Retinal pigment epithelial cell (primary cell): ENCODE results near the gene DAZAP1.

Source experiments
- DNase-seq: peaks from one replicate; pipeline ENCODE4 v3.0.0-alpha.2; 2010; ENCODE audit warnings: low read depth
- H3K4me3 ChIP-seq: 2 replicates; pipeline ENCODE4 v1.5.1; 2011; ENCODE audit warnings: mild to moderate bottlenecking, low read length, control low read depth, moderate library complexity
- TF ChIP-seq, protein P1 (sequence below): conservative IDR thresholded peaks from 2 replicates; pipeline ENCODE4 v1.5.1; 2011; ENCODE audit warnings: low read depth, low read length, control low read depth, inconsistent platforms

Gene DAZAP1

GRCh38 chr19:1455336-1456120, 48.1 kb downstream of the DAZAP1 start:
- no peak overlapping the region for H3K4me3 ChIP-seq
- TF ChIP-seq, protein P1, sequence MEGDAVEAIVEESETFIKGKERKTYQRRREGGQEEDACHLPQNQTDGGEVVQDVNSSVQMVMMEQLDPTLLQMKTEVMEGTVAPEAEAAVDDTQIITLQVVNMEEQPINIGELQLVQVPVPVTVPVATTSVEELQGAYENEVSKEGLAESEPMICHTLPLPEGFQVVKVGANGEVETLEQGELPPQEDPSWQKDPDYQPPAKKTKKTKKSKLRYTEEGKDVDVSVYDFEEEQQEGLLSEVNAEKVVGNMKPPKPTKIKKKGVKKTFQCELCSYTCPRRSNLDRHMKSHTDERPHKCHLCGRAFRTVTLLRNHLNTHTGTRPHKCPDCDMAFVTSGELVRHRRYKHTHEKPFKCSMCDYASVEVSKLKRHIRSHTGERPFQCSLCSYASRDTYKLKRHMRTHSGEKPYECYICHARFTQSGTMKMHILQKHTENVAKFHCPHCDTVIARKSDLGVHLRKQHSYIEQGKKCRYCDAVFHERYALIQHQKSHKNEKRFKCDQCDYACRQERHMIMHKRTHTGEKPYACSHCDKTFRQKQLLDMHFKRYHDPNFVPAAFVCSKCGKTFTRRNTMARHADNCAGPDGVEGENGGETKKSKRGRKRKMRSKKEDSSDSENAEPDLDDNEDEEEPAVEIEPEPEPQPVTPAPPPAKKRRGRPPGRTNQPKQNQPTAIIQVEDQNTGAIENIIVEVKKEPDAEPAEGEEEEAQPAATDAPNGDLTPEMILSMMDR: no peak
- no peak for DNase-seq

GRCh38 chr19:1456121-1456900, 48.9 kb downstream of the DAZAP1 start:
- H3K4me3 ChIP-seq: no peak overlapping the region
- no peak for DNase-seq
- TF ChIP-seq, protein P1: no peak

DNA sequence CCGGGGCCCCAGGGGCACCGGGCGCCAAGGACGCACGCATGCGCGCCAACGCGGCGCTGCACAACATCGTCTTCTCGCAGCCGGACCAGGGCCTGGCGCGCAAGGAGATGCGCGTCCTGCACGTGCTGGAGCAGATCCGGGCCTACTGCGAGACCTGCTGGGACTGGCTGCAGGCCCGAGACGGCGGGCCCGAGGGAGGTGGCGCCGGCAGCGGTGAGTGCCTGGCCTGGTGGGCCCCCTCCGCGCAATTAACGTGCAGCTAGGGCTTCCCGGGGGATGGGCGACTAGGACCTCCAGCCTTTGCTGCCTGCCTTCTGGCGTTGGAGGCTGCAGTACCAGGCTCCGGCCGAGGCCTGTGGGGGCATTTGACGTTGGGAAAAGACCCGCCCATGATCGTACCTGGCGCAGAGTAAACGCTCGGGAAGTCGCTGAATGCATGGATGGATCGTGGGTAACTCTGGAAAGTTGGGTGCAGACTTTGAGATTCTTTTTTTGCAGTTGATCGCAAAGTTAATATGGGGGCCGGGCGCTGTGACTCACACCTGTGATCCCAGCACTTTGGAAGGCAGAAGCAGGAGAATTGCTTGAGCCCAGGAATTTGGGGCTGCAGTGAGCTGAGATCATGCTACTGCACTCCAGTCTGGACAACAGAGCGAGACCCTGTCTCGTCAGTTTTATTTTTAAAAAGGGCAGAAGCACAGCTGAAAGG, 49.8 kb downstream of the DAZAP1 start:
- TF ChIP-seq, protein P1: peak; percentile 8
- DNase-seq: no peak
- no peak overlapping the region for H3K4me3 ChIP-seq

DNA sequence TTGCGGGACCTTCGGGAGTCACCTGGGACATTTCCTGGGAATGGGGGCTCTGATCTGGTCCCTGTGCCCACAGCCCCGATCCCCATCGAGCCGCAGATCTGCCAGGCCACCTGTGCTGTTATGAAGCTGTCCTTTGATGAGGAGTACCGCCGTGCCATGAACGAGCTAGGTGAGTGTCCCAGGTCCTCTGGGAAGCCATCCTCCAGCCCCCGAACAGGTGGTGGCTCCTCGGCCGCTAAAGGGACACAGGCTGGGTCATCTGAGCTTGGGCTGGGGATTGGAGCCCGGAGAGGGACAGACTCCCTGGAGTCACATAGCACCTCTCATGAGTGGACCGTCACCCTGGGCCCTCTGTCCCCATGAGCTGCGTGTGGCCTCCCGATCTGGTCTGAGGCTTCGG, 50.5 kb downstream of the DAZAP1 start:
- TF ChIP-seq, protein P1: no peak
- no peak overlapping the region for H3K4me3 ChIP-seq
- no peak for DNase-seq

DNA sequence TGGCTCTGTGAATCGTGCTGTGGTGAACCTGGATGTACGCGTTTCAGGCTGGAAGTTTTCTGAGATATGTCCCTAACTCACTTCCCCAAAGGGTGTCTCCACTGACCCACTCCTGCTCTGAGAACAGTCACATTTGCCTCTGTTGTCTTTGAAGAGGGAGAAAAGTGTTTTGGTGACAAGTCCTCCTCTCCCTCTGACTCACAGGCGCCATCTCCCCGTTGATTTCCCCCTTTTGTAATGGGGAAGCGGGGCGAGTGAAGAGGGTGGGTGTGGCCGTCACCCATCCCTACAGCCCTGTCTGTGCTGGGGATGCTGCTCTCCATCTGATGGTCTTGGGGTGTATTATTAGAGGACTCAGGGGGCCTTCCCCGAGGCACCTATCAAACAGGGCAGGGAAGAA, 52.1 kb downstream of the DAZAP1 start:
- no peak overlapping the region for H3K4me3 ChIP-seq
- TF ChIP-seq, protein P1: no peak
- no peak for DNase-seq

- H3K4me3 ChIP-seq: no peak overlapping the region
- DNase-seq: no peak
- TF ChIP-seq, protein P1: no peak
Observed at GRCh38 chr19:1460033-1460995, 52.9 kb downstream of the DAZAP1 start.
